Thyroid gland (tissue), 4 donors: Measurements from ENCODE around the gene GUCA2A. TPM values are rescaled to one million over a fixed set of nuclear protein-coding genes. Genes with fewer than 3 reads are reported as not detected.

Experiments used
- DNase-seq, 2 donors: peaks; one replicate each; pipeline ENCODE4 v3.0.0-alpha.2; 2019
- H3K27ac ChIP-seq, 3 donors: fragments of 200-600 bp; sonication (generic); 1 replicate in 2 of 3; 2 replicates in 1 of 3; pipeline ENCODE4 v1.5.1; 2016 to 2019; ENCODE audit warnings: mild to moderate bottlenecking in 1 of 3, moderate library complexity in 1 of 3
- H3K27me3 ChIP-seq: fragments of 200-600 bp; sonication (generic); one replicate; pipeline ENCODE4 v1.5.1; 2019
- H3K36me3 ChIP-seq, 2 donors: fragments of 200-600 bp; sonication (generic); one replicate each; pipeline ENCODE4 v1.5.1; 2016 to 2019
- H3K4me1 ChIP-seq, 2 donors: fragments of 200-600 bp; sonication (generic); one replicate each; pipeline ENCODE4 v1.5.1; 2017 to 2019
- H3K4me3 ChIP-seq, 3 donors: fragments of 200-600 bp; sonication (generic); replicated peaks in 1 of 3; 1 replicate in 2 of 3; 2 replicates in 1 of 3; pipeline ENCODE4 v1.5.1; 2016; ENCODE audit warnings: mild to moderate bottlenecking in 1 of 3
- H3K9me3 ChIP-seq: fragments of 200-600 bp; sonication (generic); one replicate; pipeline ENCODE4 v1.5.1; 2017
- POLR2A ChIP-seq, 2 donors: fragments of 450-650 bp; IDR thresholded peaks; one replicate each; pipeline ENCODE4 v1.6.1; 2017; ENCODE audit warnings: antibody characterized with exemption in 2 of 2, mild to moderate bottlenecking in 2 of 2, moderate library complexity in 1 of 2
- WGBS, 2 donors: methylation state at CpG; one replicate each; pipeline ENCODE4 v1.1.5; 2017; 5-methylcytosine and 5-hydroxymethylcytosine counted together
- intact Hi-C: fragments of 100-400 bp; cut with DNase I; formaldehyde crosslinking; loops from one replicate; pipeline ENCODE4 v1.15.1; 2023
- total RNA-seq, 4 donors: library from RNA; depleted of rRNA; stranded (reverse); fragments of >200 nt; gene quantifications; one replicate each; pipeline ENCODE4 v1.2.3, GENCODE V29; 2016
- TF ChIP-seq, protein P1 (sequence below), 6 experiments: fragments of 200-600 bp in 3 of 6; fragments of 450-650 bp in 3 of 6; sonication (generic) in 3 of 6; IDR thresholded peaks; one replicate each; pipeline ENCODE4 v1.5.1; 2016 to 2019; ENCODE audit warnings: antibody characterized with exemption in 6 of 6, mild to moderate bottlenecking in 2 of 6, inconsistent platforms in 1 of 6, moderate library complexity in 1 of 6

The GUCA2A gene
- total RNA-seq, 4 donors from 2014 or later, result not detected

DNA sequence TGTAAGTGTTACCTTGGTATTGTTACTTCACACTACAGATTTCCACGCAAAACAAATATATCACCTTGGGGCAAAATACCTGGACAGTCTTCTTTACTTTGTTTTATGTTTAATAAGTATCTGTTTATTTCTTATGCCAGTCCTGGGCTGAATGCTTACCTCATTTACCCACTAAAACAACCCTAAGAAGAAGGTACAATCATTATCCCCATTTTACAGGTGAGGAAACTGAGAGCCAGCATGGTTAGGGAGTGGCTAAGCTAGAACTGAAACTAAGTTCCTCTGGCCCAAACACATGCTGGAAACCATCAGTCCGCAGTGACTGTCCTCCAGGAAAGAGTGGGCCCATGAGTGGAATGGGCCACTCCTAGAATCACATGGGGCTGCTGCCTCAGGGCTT lies 24.4 kb downstream of the GUCA2A start:
- TF ChIP-seq, protein P1, sequence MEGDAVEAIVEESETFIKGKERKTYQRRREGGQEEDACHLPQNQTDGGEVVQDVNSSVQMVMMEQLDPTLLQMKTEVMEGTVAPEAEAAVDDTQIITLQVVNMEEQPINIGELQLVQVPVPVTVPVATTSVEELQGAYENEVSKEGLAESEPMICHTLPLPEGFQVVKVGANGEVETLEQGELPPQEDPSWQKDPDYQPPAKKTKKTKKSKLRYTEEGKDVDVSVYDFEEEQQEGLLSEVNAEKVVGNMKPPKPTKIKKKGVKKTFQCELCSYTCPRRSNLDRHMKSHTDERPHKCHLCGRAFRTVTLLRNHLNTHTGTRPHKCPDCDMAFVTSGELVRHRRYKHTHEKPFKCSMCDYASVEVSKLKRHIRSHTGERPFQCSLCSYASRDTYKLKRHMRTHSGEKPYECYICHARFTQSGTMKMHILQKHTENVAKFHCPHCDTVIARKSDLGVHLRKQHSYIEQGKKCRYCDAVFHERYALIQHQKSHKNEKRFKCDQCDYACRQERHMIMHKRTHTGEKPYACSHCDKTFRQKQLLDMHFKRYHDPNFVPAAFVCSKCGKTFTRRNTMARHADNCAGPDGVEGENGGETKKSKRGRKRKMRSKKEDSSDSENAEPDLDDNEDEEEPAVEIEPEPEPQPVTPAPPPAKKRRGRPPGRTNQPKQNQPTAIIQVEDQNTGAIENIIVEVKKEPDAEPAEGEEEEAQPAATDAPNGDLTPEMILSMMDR (IDR thresholded peaks at IDR 0.05), result no peak
- TF ChIP-seq POLR2A (IDR thresholded peaks at IDR 0.05), result no peak
- no peaks in the 10 kb centered on the region for H3K36me3 ChIP-seq
- H3K9me3 ChIP-seq, result no peaks in the 10 kb centered on the region
- no peak overlapping the region for H3K27ac ChIP-seq
- 89 to 93% methylated on average over 2 of the region's 2 CpGs for WGBS, 2 donors
- peaks cover 41 to 58% of the 10 kb centered on the region in 2 donors for H3K4me1 ChIP-seq
- no peak overlapping the region for H3K4me3 ChIP-seq
- DNase-seq, result no peak
- intact Hi-C loops, result no loop called here
- no peaks in the 10 kb centered on the region for H3K27me3 ChIP-seq

DNA sequence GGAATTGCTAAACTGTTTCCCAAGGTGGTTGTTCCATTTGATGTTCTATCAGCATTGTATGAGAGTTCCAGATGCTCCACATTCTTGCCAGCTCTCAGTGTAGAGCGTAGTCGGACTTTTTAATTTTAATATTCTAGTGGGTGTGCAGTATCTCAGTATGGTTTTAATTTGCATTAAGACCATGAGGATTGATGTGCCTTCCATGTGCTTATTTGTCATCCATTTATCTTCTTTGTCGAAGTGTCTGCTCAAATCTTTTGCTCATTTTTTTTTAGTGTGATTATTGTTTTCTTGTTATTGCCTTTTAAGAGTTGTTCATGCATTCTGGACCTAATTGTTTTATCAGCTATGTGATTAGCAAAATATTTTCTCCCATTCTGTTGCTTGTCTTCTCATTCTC lies 25.1 kb downstream of the GUCA2A start:
- no peaks in the 10 kb centered on the region for H3K36me3 ChIP-seq
- H3K4me1 ChIP-seq, result peaks cover 46 to 65% of the 10 kb centered on the region in 2 donors
- TF ChIP-seq, protein P1 (IDR thresholded peaks at IDR 0.05), result no peak
- no peak for TF ChIP-seq POLR2A (IDR thresholded peaks at IDR 0.05)
- H3K9me3 ChIP-seq, result no peaks in the 10 kb centered on the region
- intact Hi-C loops, result no loop called here
- H3K27ac ChIP-seq, result no peak overlapping the region
- 90 to 92% methylated on average over 3 of the region's 3 CpGs for WGBS, 2 donors
- no peaks in the 10 kb centered on the region for H3K27me3 ChIP-seq
- no peak for DNase-seq
- H3K4me3 ChIP-seq, result no peak overlapping the region

DNA sequence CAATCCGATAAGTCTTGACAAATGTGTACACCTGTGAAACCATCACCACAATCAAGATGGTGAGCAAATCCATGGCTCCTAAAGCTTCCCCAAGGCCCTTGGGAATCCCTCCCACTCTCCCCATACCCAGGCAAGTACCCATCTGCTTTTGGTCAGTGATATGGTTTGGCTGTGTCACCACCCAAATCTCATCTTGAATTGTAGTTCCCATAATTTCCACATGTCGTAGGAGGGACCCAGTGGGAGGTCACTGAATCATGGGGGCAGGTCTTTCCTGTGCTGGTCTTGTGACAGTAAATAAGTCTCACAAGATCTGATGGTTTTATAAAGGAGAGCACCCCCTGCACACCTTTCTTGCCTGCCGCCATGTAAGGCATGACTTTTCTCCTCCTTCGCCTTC lies 26.0 kb downstream of the GUCA2A start:
- Histone ChIP-seq H3K4me1 (peaks cover 42 to 62% of the 10 kb centered on the region in 2 donors), H3K27ac (peak overlapping the region in 2 of 3 donors; percentile 65 to 82), H3K36me3 (no peaks in the 10 kb centered on the region), H3K9me3 (no peaks in the 10 kb centered on the region), H3K4me3 (no peak overlapping the region), H3K27me3 (no peaks in the 10 kb centered on the region)
- WGBS, 2 donors, result 93 to 94% methylated on average over 4 of the region's 4 CpGs
- no peak for DNase-seq
- intact Hi-C loops, result no loop called here
- TF ChIP-seq, protein P1 (IDR thresholded peaks at IDR 0.05), result no peak
- no peak for TF ChIP-seq POLR2A (IDR thresholded peaks at IDR 0.05)

DNA sequence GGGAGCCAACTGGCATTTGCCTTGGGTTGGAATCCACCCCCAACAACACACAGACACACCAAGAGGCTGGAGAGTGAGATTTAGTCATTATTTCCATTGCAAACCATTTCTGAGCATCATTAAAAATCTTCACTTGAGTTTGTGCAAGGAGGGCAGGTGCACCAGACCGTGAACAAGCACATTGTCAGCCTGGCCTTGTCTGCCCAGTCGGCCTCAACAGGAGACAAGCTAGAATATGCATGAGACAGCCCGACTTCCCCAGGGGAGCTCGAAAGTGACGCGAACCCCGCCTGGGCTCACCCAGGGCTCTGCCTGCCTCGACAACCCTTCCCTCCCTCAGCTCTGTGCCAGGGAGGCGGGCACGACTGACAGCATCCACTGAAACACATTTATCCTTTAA lies 26.8 kb downstream of the GUCA2A start:
- Histone ChIP-seq H3K4me3 (no peak overlapping the region), H3K9me3 (no peaks in the 10 kb centered on the region), H3K27me3 (no peaks in the 10 kb centered on the region), H3K4me1 (peaks cover 36 to 55% of the 10 kb centered on the region in 2 donors), H3K27ac (peak overlapping the region; percentile 33 to 82 (median 65)), H3K36me3 (no peaks in the 10 kb centered on the region)
- TF ChIP-seq POLR2A (IDR thresholded peaks at IDR 0.05), result peak in 1 of 2 donors; percentile 9
- TF ChIP-seq, protein P1 (IDR thresholded peaks at IDR 0.05), result peak in 1 of 6 experiments; percentile 12
- DNase-seq, result peak; percentile 94 to 96
- WGBS, 2 donors, result 21 to 72% methylated on average over 10 of the region's 10 CpGs
- intact Hi-C loops, result no loop called here

DNA sequence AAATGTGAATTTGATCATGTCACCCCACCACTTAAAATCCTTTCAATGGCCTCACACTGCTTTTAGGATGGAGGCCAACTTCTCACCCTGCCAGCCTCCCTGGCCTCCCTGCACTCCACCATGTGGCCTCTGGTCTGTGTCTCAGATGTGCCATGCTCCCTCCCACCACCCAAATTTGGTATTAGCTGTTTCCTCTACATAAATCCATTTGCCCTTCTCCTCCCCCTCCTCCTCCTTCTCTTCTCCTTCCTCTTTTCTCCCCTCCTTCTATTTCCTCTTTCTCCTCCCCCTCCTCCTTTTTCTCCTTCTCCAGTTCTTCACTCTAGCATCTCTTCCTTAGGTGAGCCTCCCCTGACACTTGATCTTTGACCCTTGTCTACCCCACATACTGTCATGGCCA lies 28.1 kb downstream of the GUCA2A start:
- no peaks in the 10 kb centered on the region for H3K27me3 ChIP-seq
- intact Hi-C loops, result no loop called here
- H3K4me1 ChIP-seq, result peaks cover 30 to 42% of the 10 kb centered on the region in 2 donors
- H3K36me3 ChIP-seq, result no peaks in the 10 kb centered on the region
- peak overlapping the region in 2 of 3 donors; percentile 4 to 77 for H3K27ac ChIP-seq
- H3K9me3 ChIP-seq, result no peaks in the 10 kb centered on the region
- DNase-seq, result no peak
- H3K4me3 ChIP-seq, result no peak overlapping the region
- TF ChIP-seq, protein P1 (IDR thresholded peaks at IDR 0.05), result no peak
- no peak for TF ChIP-seq POLR2A (IDR thresholded peaks at IDR 0.05)
